GM18511 (cell line): ENCODE data around the gene FUT1.
"Not testable (repeated sequence)": the region's sequence is repeated elsewhere in the genome, so short reads cannot be mapped to it uniquely, and the experiment has no call there.

Experiments
- ATAC-seq: cut with Tn5 transposase; IDR thresholded peaks from one replicate; pipeline ENCODE4 v1.9.1; 2021; ENCODE audit warnings: mild to moderate bottlenecking, moderate library complexity; ENCODE audit not compliant: unreplicated experiment

FUT1 gene

GRCh38 chr19:48752496-48753365 is at the start of gene FUT1:
FUT1 (minus strand) TSS chr19:48752641; CDS start chr19:48751281, 1,360 bp downstream.
- no peak for ATAC-seq

GRCh38 chr19:48799358-48800300 is 47.2 kb upstream of the FUT1 start:
- ATAC-seq, result no peak

- ATAC-seq, result no peak
These were observed 46.5 kb upstream of the FUT1 start for GRCh38 chr19:48798937-48799336.

GRCh38 chr19:48797103-48797502 is 44.7 kb upstream of the FUT1 start:
- no peak for ATAC-seq

GRCh38 chr19:48796298-48797083 is 44.0 kb upstream of the FUT1 start:
- ATAC-seq, result no peak

GRCh38 chr19:48795685-48796070 is 43.2 kb upstream of the FUT1 start:
- no peak for ATAC-seq

- ATAC-seq, result no peak
These were observed 42.7 kb upstream of the FUT1 start for GRCh38 chr19:48795055-48795684.

GRCh38 chr19:48794291-48794690 is 41.9 kb upstream of the FUT1 start:
- no peak for ATAC-seq

- ATAC-seq, result no peak
These were observed 40.8 kb upstream of the FUT1 start for GRCh38 chr19:48793271-48793670.

GRCh38 chr19:48787331-48787730 is 34.9 kb upstream of the FUT1 start:
- ATAC-seq, result not testable (repeated sequence)

- not testable (repeated sequence) for ATAC-seq
These were observed 34.0 kb upstream of the FUT1 start for GRCh38 chr19:48786422-48786821.

GRCh38 chr19:48784527-48784926 is 32.1 kb upstream of the FUT1 start:
- ATAC-seq, result no peak

- no peak for ATAC-seq
These were observed 28.4 kb upstream of the FUT1 start for GRCh38 chr19:48780631-48781391.

- no peak for ATAC-seq
These were observed 27.2 kb upstream of the FUT1 start for GRCh38 chr19:48779636-48780035.

- ATAC-seq, result no peak
These were observed 25.3 kb upstream of the FUT1 start for GRCh38 chr19:48777720-48778119.

GRCh38 chr19:48777139-48777538 is 24.7 kb upstream of the FUT1 start:
- no peak for ATAC-seq

- ATAC-seq, result no peak
These were observed 20.1 kb upstream of the FUT1 start for GRCh38 chr19:48772503-48772953.

- ATAC-seq, result no peak
These were observed 18.5 kb upstream of the FUT1 start for GRCh38 chr19:48770734-48771472.

GRCh38 chr19:48770266-48770665 is 17.8 kb upstream of the FUT1 start:
- ATAC-seq, result no peak
